GM23248 (cell line): ENCODE results near the gene CST11. TPM values are rescaled to one million over a fixed set of nuclear protein-coding genes. Genes with fewer than 3 reads are reported as not detected.

ENCODE experiments used
- DNase-seq: peaks from one replicate; pipeline ENCODE4 v3.0.0-alpha.2; 2015
- H2AFZ ChIP-seq: fragments of 200-600 bp; sonication (generic); 2 replicates; pipeline ENCODE4 v1.6.1; 2016; ENCODE audit warnings: antibody characterized with exemption
- H3F3A ChIP-seq: fragments of 200-600 bp; sonication (generic); 2 replicates; pipeline ENCODE4 v1.6.1; 2016; ENCODE audit warnings: mild to moderate bottlenecking, antibody characterized with exemption, mixed run types; ENCODE audit not compliant: insufficient read depth
- H3K27ac ChIP-seq: fragments of 200-600 bp; sonication (generic); 2 replicates; pipeline ENCODE4 v1.5.1; 2016; ENCODE audit warnings: mild to moderate bottlenecking
- H3K27me3 ChIP-seq: fragments of 200-600 bp; sonication (generic); replicated peaks from 2 replicates; pipeline ENCODE4 v1.6.1; 2016; ENCODE audit warnings: mild to moderate bottlenecking; ENCODE audit not compliant: insufficient read depth
- H3K36me3 ChIP-seq: fragments of 200-600 bp; sonication (generic); 2 replicates; pipeline ENCODE4 v1.6.1; 2016; ENCODE audit warnings: low read depth, mild to moderate bottlenecking
- H3K4me1 ChIP-seq: fragments of 200-600 bp; sonication (generic); 2 replicates; pipeline ENCODE4 v1.6.1; 2016; ENCODE audit warnings: mild to moderate bottlenecking; ENCODE audit not compliant: insufficient read depth
- H3K4me2 ChIP-seq: fragments of 200-600 bp; sonication (generic); one replicate; pipeline ENCODE4 v1.6.1; 2016; ENCODE audit warnings: mild to moderate bottlenecking; ENCODE audit not compliant: unreplicated experiment
- H3K4me3 ChIP-seq: fragments of 200-600 bp; sonication (generic); 2 replicates; pipeline ENCODE4 v1.5.1; 2016; ENCODE audit warnings: mild to moderate bottlenecking
- H3K79me2 ChIP-seq: fragments of 200-600 bp; sonication (generic); 2 replicates; pipeline ENCODE4 v1.6.1; 2016; ENCODE audit warnings: mild to moderate bottlenecking; ENCODE audit not compliant: insufficient read depth
- H3K9ac ChIP-seq: fragments of 200-600 bp; sonication (generic); 2 replicates; pipeline ENCODE4 v1.6.1; 2016; ENCODE audit warnings: mild to moderate bottlenecking
- H3K9me2 ChIP-seq: fragments of 200-600 bp; sonication (generic); 2 replicates; pipeline ENCODE4 v1.6.1; 2016; ENCODE audit warnings: mixed run types, mild to moderate bottlenecking, moderate library complexity; ENCODE audit not compliant: insufficient read depth
- H3K9me3 ChIP-seq: fragments of 200-600 bp; sonication (generic); one replicate; pipeline ENCODE4 v1.6.1; 2017; ENCODE audit warnings: low read depth
- H4K20me1 ChIP-seq: fragments of 200-600 bp; sonication (generic); 2 replicates; pipeline ENCODE4 v1.6.0; 2016; ENCODE audit not compliant: insufficient read depth
- EZH2 ChIP-seq: fragments of 200-600 bp; sonication (generic); IDR thresholded peaks from 2 replicates; pipeline ENCODE4 v1.6.1; 2018; ENCODE audit warnings: antibody characterized with exemption, mild to moderate bottlenecking; ENCODE audit not compliant: insufficient read depth, poor library complexity, severe bottlenecking
- EZH2phosphoT487 ChIP-seq: fragments of 200-600 bp; sonication (generic); IDR thresholded peaks from 2 replicates; pipeline ENCODE4 v1.6.1; 2018; ENCODE audit warnings: antibody characterized with exemption, moderate library complexity, mild to moderate bottlenecking, low read depth; ENCODE audit not compliant: insufficient read depth
- WGBS, 2 experiments: methylation state at CpG; one replicate each; pipeline ENCODE4 v1.1.6; 2015 to 2017; ENCODE audit warnings: low lambda C conversion rate in 2 of 2, low coverage in 1 of 2; ENCODE audit errors: missing lambda C conversion rate in 2 of 2; 5-methylcytosine and 5-hydroxymethylcytosine counted together
- in situ Hi-C: fragments of 300-500 bp; cut with MboI; formaldehyde crosslinking; loops from 2 replicates; pipeline ENCODE4 v1.15.0; 2020
- polyA plus RNA-seq: library from polyadenylated mRNA; unstranded; fragments of >200 nt; fragmentation: Nextera tagmentation; extraction: Ambion mirVana; gene quantifications from 2 replicates; pipeline ENCODE4 v1.2.1, GENCODE V29; 2016
- total RNA-seq: library from RNA; depleted of rRNA; stranded (reverse); fragments of >200 nt; shearing (Covaris generic); gene quantifications from 2 replicates; pipeline ENCODE4 v1.2.3, GENCODE V29; 2014

The CST11 gene
- total and polyA plus RNA-seq, 2 experiments from 2014 or later, result not detected

GRCh38 chr20:23445596-23446217 is 7.0 kb downstream of the CST11 start:
- H3K4me1 ChIP-seq, result peaks cover 12% of the 10 kb centered on the region
- in situ Hi-C loops, result loop anchor here (10.0 kb wide), 1 partner anchor 169 kb away; no protein-coding TSS in a partner anchor
- 26 to 35% methylated on average over 6 to 7 of the region's 7 CpGs for WGBS, 2 experiments
- 0 out of 2 replicates have a peak overlapping the region, but pooled peaks have one; percentile 20 for H3K27ac ChIP-seq
- H3K27me3 ChIP-seq, result no peaks in the 10 kb centered on the region
- H3K79me2 ChIP-seq, result no peaks in the 10 kb centered on the region
- H3K9ac ChIP-seq, result no peak overlapping the region
- H3K9me2 ChIP-seq, result no peaks in the 10 kb centered on the region
- no peak overlapping the region for H2AFZ ChIP-seq
- H3K4me2 ChIP-seq, result peak overlapping the region; percentile 12
- no peaks in the 10 kb centered on the region for H4K20me1 ChIP-seq
- H3K36me3 ChIP-seq, result no peaks in the 10 kb centered on the region
- TF ChIP-seq EZH2phosphoT487, result no peak
- no peak for TF ChIP-seq EZH2
- H3K9me3 ChIP-seq, result no peaks in the 10 kb centered on the region
- H3K4me3 ChIP-seq, result no peak overlapping the region
- DNase-seq, result peak; percentile 90
- H3F3A ChIP-seq, result peaks cover 5% of the 10 kb centered on the region; the same call in 1 of the 2 replicates

GRCh38 chr20:23444859-23445258 is 7.8 kb downstream of the CST11 start:
- Histone ChIP-seq H3K27ac (no peak overlapping the region), H3K4me1 (peaks cover 12% of the 10 kb centered on the region), H3K36me3 (no peaks in the 10 kb centered on the region), H3K4me3 (no peak overlapping the region), H3K9ac (no peak overlapping the region), H3K27me3 (no peaks in the 10 kb centered on the region), H3K79me2 (no peaks in the 10 kb centered on the region), H3F3A (peaks cover 5% of the 10 kb centered on the region; the same call in 1 of the 2 replicates), H3K9me2 (no peaks in the 10 kb centered on the region), H3K4me2 (no peak overlapping the region), H3K9me3 (no peaks in the 10 kb centered on the region), H2AFZ (no peak overlapping the region), H4K20me1 (no peaks in the 10 kb centered on the region)
- in situ Hi-C loops, result loop anchor here (10.0 kb wide), 1 partner anchor 170 kb away; no protein-coding TSS in a partner anchor
- no peak for DNase-seq
- TF ChIP-seq EZH2phosphoT487, result no peak
- no peak for TF ChIP-seq EZH2
- WGBS, 2 experiments, result 79 to 80% methylated on average over 4 of the region's 4 CpGs

- H2AFZ ChIP-seq, result no peak overlapping the region
- H4K20me1 ChIP-seq, result no peaks in the 10 kb centered on the region
- H3K27ac ChIP-seq, result no peak overlapping the region
- H3K27me3 ChIP-seq, result no peaks in the 10 kb centered on the region
- H3K4me3 ChIP-seq, result no peak overlapping the region
- 37 to 43% methylated on average over 5 of the region's 5 CpGs for WGBS, 2 experiments
- H3K4me1 ChIP-seq, result peaks cover 12% of the 10 kb centered on the region
- in situ Hi-C loops, result loop anchor here (10.0 kb wide), 1 partner anchor 172 kb away; no protein-coding TSS in a partner anchor
- no peak overlapping the region for H3K4me2 ChIP-seq
- H3K9me2 ChIP-seq, result no peaks in the 10 kb centered on the region
- H3K9ac ChIP-seq, result no peak overlapping the region
- DNase-seq, result no peak
- peaks cover 5% of the 10 kb centered on the region; the same call in 1 of the 2 replicates for H3F3A ChIP-seq
- TF ChIP-seq EZH2 (no peak), EZH2phosphoT487 (no peak)
- H3K36me3 ChIP-seq, result no peaks in the 10 kb centered on the region
- H3K79me2 ChIP-seq, result no peaks in the 10 kb centered on the region
- no peaks in the 10 kb centered on the region for H3K9me3 ChIP-seq
These were observed 10.2 kb downstream of the CST11 start for GRCh38 chr20:23442436-23442835.

GRCh38 chr20:23441850-23442313 is 10.8 kb downstream of the CST11 start:
- peak; percentile 79 for DNase-seq
- no peaks in the 10 kb centered on the region for H3K9me2 ChIP-seq
- H3F3A ChIP-seq, result peaks cover 5% of the 10 kb centered on the region; the same call in 1 of the 2 replicates
- H3K4me3 ChIP-seq, result no peak overlapping the region
- H3K79me2 ChIP-seq, result no peaks in the 10 kb centered on the region
- no peaks in the 10 kb centered on the region for H3K36me3 ChIP-seq
- H3K4me1 ChIP-seq, result peaks cover 12% of the 10 kb centered on the region
- no peak overlapping the region for H3K27ac ChIP-seq
- no peaks in the 10 kb centered on the region for H3K9me3 ChIP-seq
- no peaks in the 10 kb centered on the region for H3K27me3 ChIP-seq
- WGBS, 2 experiments, result 4 to 5% methylated on average over 8 of the region's 8 CpGs
- no peak overlapping the region for H3K9ac ChIP-seq
- no peak overlapping the region for H2AFZ ChIP-seq
- no peaks in the 10 kb centered on the region for H4K20me1 ChIP-seq
- TF ChIP-seq EZH2, result no peak
- no peak for TF ChIP-seq EZH2phosphoT487
- in situ Hi-C loops, result loop anchor here (10.0 kb wide), 1 partner anchor 173 kb away; no protein-coding TSS in a partner anchor
- no peak overlapping the region for H3K4me2 ChIP-seq
